ENCODE results near the gene ZBTB4. TPM values are rescaled to one million over a fixed set of nuclear protein-coding genes. Genes with fewer than 3 reads are reported as not detected.
"Not testable (repeated sequence)": the region's sequence is repeated elsewhere in the genome, so short reads cannot be mapped to it uniquely, and the experiment has no call there.

The ZBTB4 gene
- total RNA-seq, 1 donor, result 45.5 TPM

DNA sequence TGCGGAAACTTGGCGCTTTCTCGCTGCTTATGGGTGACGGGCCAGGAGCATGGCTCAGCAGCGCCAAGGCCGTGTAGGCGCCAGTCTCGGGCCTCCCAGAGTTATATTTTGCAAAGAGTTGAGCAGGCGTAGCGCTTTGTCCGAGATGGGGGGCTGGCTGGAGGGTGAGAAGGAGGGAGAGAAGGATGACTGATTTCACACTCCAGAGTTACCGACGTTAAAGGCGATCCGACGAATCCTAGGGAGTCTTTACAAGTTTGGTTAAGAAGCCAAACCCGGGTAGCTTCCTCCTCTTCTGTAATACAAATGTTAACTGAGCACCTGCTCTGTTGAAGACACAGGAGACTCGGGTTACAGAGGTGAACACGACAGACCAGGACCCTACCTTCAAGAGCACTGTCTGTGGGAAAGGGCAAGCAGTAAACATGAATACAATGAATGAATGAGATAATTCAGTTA is 5.5 kb upstream of the ZBTB4 start:
- TF ChIP-seq, protein P1, sequence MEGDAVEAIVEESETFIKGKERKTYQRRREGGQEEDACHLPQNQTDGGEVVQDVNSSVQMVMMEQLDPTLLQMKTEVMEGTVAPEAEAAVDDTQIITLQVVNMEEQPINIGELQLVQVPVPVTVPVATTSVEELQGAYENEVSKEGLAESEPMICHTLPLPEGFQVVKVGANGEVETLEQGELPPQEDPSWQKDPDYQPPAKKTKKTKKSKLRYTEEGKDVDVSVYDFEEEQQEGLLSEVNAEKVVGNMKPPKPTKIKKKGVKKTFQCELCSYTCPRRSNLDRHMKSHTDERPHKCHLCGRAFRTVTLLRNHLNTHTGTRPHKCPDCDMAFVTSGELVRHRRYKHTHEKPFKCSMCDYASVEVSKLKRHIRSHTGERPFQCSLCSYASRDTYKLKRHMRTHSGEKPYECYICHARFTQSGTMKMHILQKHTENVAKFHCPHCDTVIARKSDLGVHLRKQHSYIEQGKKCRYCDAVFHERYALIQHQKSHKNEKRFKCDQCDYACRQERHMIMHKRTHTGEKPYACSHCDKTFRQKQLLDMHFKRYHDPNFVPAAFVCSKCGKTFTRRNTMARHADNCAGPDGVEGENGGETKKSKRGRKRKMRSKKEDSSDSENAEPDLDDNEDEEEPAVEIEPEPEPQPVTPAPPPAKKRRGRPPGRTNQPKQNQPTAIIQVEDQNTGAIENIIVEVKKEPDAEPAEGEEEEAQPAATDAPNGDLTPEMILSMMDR (IDR thresholded peaks at IDR 0.05; ENCODE audit: insufficient read depth, low read length), result peak; percentile 23
- peak overlapping the region; percentile 67 for H3K4me3 ChIP-seq (ENCODE audit: low read depth, low read length)
- no peak for DNase-seq (ENCODE audit: low read depth)

DNA sequence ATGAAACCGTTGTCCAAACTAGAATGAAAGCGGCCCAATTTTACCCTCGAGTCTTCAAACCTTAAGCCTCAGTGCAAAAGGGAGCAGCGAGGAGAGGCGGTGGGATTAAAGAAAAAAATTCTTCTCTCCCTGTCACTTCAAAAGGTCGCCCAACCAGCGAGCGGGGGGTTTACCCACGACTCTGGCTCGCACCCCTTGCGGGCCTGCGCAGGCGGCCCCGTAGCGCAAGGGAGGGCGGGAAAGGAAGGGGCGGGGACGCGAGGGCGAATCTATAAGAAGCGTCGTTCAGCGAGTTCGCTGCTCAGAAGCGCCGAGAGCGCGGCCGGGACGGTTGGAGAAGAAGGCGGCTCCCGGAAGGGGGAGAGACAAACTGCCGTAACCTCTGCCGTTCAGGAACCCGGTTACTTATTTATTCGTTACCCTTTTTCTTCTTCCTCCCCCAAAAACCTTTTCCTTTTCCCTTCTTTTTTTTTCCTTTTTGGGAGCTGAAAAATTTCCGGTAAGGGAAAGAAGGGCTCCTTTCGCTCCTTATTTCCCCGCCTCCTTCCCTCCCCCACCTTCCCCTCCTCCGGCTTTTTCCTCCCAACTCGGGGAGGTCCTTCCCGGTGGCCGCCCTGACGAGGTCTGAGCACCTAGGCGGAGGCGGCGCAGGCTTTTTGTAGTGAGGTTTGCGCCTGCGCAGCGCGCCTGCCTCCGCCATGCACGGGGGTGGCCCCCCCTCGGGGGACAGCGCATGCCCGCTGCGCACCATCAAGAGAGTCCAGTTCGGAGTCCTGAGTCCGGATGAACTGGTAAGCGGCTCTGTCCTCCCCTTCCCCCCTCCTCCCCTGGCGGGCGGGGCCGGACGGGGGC is 4.9 kb upstream of the ZBTB4 start, which contains the start of gene POLR2A:
Gene POLR2A (plus strand): TSS at position 300 of the 852 bp plus-strand sequence.
- DNase-seq (ENCODE audit: low read depth), result peak; percentile 99
- H3K4me3 ChIP-seq (ENCODE audit: low read depth, low read length), result peak within 1 kb of the TSS; percentile 86
- TF ChIP-seq, protein P1 (IDR thresholded peaks at IDR 0.05; ENCODE audit: insufficient read depth, low read length), result no peak

DNA sequence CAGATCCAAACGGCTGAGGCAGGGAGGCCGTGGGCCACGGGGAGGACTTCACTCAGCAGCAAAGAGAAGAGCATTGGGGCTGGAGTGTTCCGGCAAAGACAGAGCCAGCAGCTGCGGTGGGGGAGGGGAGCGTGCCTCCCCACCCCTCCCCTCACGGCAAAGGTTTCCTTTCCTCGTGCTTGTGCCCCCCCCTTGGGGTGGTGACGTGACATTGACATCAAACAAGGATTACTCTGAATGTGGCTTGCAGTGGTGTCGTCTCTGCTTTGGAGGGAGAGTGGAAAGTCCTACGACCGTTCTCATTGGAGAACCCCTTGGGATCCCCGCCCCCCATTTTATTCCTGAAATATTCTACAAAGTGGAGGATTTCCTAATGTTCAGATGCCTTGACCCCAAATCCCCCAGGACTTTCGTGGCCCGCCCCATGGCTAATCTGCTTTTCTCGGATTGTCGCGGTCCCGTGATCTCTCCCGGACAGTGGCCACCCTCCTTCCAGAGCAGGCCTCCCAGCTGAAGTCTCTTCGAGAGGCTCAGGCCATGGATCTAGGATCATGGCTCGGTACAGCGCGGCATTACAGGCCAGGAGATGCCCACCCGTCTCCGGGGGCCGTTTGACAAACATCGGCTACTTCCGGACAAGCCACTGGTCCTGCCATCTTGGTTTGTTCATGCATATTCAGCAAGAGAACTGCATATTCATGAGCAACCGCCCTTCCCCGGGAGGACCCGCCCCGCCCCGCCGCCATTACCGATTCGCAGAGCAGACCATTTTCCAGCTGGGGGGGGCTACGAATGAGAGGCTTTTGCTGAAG is 4.0 kb upstream of the ZBTB4 start:
- peak; percentile 95 for DNase-seq (ENCODE audit: low read depth)
- TF ChIP-seq, protein P1 (IDR thresholded peaks at IDR 0.05; ENCODE audit: insufficient read depth, low read length), result no peak
- H3K4me3 ChIP-seq (ENCODE audit: low read depth, low read length), result peak overlapping the region; percentile 86

DNA sequence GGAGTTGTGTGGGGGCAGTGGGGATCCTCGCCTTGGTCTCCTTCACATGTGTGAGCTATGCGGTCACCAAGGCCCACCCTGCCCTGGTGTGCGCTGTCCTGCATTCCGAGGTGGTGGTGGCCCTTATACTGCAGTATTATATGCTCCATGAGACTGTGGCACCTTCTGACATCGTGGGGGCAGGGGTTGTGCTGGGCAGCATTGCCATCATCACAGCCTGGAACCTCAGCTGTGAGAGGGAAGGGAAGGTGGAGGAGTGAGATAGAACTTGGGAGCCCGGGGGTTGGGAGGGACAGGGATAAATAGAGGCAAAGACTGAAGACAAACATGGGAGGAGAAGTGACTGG is 3.3 kb upstream of the ZBTB4 start:
- peak overlapping the region; percentile 86 for H3K4me3 ChIP-seq (ENCODE audit: low read depth, low read length)
- not testable (repeated sequence) for DNase-seq (ENCODE audit: low read depth)

DNA sequence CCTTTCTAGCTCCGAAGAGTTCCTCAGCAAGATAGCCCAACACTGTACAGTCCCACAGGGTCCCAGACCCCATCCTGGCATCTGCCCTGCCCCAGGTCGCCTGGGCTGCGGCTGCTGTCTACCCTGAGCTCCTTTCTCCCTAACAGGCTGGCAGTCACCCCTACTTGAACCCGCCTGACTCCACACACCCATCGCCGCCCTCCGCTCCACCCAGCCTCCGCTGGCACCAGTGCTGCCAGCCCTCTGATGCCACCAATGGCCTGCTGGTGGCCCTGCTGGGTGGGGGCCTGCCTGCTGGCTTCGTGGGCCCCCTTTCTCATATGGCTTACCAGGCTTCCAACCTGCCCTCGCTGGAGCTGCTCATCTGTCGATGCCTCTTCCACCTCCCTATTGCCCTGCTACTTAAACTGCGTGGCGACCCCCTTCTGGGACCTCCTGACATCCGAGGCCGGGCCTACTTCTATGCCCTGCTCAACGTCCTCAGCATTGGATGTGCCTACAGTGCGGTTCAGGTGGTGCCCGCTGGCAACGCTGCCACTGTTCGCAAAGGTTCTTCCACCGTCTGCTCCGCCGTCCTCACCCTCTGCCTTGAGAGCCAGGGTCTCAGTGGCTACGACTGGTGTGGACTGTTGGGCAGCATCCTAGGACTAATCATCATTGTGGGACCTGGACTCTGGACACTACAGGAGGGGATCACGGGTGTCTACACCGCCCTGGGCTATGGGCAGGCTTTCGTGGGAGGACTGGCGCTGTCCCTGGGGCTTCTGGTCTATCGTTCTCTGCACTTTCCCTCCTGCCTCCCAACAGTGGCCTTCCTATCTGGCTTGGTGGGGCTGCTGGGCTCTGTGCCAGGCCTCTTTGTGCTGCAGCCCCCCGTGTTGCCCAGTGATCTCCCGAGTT is 2.7 kb upstream of the ZBTB4 start:
- H3K4me3 ChIP-seq (ENCODE audit: low read depth, low read length); DNase-seq (ENCODE audit: low read depth): not testable (repeated sequence)

DNA sequence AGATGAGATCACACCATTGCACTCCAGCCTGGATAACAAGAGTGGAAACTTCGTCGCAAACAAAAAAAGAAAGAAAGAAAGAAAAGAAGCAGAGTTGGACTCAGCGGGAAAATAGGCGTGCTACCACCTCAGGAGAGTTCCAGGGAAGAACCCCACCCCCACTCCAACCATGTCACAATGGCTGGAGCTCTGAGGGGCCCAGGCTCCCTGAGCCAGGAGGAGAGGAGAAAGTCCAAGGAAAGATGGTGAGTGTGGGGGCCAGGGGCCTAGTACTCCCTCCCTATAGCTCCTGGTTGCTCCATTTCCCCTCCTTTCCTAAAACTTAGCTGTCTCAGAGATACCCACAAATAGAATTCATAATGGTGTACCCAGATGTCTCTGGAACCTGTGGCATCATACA is 1.8 kb upstream of the ZBTB4 start, which contains the start of gene SLC35G6:
Gene SLC35G6 (plus strand): TSS at position 172 of the 400 bp plus-strand sequence. CDS start 71 bp downstream, at position 243.
- H3K4me3 ChIP-seq (ENCODE audit: low read depth, low read length), result peak within 1 kb of the TSS; percentile 73
- not testable (repeated sequence) for DNase-seq (ENCODE audit: low read depth)

DNA sequence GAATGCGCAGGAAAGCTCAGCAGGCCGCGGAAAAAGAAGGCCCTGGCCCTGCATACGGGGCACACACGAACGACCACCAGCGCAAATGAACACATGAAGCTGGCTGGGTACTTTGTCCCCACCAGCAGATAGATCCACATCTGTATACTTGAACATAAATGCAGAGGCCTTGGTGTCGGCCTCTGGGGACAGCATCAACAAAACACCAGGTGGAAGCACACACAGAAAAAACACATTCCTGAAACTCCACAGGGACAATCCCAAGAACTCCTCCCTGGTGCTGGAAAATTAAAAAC is 606 bp upstream of the ZBTB4 start:
- TF ChIP-seq, protein P1 (IDR thresholded peaks at IDR 0.05; ENCODE audit: insufficient read depth, low read length), result no peak
- DNase-seq (ENCODE audit: low read depth), result peak; percentile 40
- H3K4me3 ChIP-seq (ENCODE audit: low read depth, low read length), result peak overlapping the region; percentile 73

Data from fibroblast of the aortic adventitia (primary cell).